Measurements from ENCODE around the gene RAB40C.

Gene RAB40C

DNA sequence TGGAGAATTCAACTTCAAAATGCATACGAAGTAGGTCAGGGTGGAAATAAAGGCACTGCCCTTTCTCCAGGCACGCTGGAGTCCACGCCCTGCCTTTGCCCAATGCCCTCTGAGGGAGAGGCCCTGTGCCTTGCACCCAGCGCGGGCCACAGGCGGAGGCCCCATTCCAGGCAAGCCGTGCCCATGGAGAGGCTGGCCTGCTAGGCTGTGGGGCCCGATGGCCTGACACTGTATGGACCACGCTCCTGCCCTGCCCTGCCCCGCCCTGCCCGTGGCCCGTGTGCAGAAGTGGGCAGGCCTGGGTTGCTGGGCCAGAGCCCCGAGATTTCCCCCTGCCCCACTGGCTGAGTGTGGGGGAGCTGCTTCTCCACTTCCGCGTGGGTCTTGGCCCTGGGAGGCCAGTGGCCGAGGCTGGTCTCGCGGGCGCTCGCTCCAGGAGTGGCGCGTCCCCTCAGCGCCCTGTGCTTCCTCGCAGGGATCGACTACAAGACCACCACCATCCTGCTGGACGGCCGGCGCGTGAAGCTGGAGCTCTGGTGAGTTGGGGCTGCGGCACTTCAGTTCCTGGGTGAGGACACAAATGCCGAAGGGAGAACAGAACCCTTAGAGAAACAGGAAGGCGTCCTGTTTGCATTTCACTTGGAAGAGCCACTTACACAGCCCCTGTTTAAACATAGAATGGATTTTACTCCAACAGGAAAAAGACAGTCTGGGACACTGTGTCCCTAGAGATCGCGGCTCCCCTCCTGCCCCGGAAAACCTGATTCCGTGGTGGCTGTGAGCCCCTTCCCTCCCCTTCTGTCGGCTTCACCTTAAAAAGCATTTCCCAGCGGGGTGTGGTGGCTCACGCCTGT is 27.1 kb downstream of the RAB40C start:
- no peak for DNase-seq (ENCODE audit: low spot score)

DNA sequence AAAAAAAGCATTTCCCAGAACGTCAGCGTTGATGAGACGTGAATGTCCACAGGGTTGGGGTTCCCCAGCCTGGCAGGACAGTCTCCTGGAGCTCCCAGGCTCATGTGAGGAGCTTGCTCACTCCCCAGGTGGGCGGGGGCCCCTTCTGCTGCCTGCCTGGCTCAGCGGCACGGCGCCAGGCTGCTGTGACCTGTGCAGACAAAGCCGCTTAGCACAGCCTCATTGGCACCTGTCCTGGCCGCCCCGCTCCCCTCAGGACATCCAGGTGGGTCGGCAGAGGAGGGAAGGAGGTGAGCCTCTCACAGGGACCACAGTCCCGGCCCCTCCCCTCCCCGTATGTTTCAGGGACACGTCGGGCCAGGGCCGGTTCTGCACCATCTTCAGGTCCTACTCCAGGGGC is 28.0 kb downstream of the RAB40C start:
- DNase-seq (ENCODE audit: low spot score), result no peak

- DNase-seq (ENCODE audit: low spot score), result no peak
Observed at GRCh38 chr16:619476-620100, 29.7 kb downstream of the RAB40C start.

GRCh38 chr16:620700-621525 is 31.0 kb downstream of the RAB40C start:
- DNase-seq (ENCODE audit: low spot score), result no peak

DNA sequence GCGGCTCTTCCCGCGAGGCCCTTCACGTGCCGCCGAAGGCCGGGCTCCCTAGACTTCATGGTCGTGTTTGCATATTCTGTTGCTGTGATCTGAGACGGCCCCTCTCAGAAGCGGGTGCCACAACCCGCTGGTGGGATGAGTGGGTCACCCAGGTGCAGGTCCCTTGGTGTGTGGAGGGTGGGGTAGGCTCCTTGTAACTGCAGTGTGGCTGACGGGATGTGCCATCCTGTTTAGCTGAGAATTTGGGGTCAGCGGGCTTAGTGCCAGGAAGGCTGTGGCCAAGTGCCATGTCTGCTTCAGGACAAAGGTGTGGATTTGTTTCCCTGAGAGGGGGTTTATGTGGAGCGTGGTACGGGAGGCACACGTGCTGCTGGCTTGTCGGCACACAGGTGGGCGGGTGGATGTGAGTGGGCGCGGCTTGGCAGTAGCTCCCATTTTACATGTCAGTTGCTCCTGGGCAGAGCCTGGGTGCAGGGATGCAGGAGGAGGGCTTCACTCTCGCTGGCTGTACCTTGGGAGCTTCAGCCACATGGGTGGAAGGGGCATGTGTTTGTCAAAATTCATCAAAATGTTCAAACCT is 31.8 kb downstream of the RAB40C start:
- no peak for DNase-seq (ENCODE audit: low spot score)

GRCh38 chr16:622920-623280 is 33.0 kb downstream of the RAB40C start:
- DNase-seq (ENCODE audit: low spot score), result no peak

GRCh38 chr16:624526-625070 is 34.7 kb downstream of the RAB40C start:
- no peak for DNase-seq (ENCODE audit: low spot score)

- DNase-seq (ENCODE audit: low spot score), result no peak
Observed at GRCh38 chr16:625117-625976, 35.5 kb downstream of the RAB40C start.

GRCh38 chr16:625977-626765 is 36.3 kb downstream of the RAB40C start:
- DNase-seq (ENCODE audit: low spot score), result no peak

- DNase-seq (ENCODE audit: low spot score), result peak; percentile 99
Observed at GRCh38 chr16:626787-627453, 37.1 kb downstream of the RAB40C start.

- no peak for DNase-seq (ENCODE audit: low spot score)
Observed at GRCh38 chr16:627454-628239, 37.8 kb downstream of the RAB40C start.

- no peak for DNase-seq (ENCODE audit: low spot score)
Observed at GRCh38 chr16:628321-629061, 38.6 kb downstream of the RAB40C start.

DNA sequence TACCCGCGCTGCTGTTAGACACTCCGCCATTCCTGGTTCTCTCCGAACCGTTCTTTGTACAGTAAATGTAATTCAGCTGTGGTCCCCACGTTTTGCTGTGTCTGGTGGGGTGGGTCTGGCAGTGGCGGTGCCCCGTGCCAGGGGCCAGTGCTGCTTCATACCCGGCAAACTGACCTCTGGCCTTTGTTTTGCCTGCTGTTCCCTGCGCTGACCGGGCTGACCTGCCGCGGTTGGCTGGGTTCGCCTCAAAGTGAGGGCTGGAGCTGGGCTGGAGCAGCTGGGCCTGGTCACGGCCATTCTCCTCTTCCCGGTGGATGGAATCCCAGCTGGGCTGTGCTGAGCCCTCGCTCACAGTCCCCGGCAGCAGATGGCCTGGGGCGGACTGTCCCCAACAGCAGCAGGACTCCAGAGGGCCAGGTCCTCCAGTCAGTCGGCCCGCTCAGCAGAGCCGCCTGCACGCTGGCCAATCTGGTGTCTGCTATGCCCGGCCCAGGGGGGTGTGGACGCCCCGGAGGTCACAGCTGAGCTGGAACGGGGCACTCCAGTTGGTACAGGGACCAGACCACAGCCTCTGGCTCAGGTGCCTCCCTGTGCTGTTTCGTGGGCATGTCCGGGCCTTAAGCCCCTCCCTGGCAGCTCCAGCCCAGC is 39.4 kb downstream of the RAB40C start:
- no peak for DNase-seq (ENCODE audit: low spot score)

DNA sequence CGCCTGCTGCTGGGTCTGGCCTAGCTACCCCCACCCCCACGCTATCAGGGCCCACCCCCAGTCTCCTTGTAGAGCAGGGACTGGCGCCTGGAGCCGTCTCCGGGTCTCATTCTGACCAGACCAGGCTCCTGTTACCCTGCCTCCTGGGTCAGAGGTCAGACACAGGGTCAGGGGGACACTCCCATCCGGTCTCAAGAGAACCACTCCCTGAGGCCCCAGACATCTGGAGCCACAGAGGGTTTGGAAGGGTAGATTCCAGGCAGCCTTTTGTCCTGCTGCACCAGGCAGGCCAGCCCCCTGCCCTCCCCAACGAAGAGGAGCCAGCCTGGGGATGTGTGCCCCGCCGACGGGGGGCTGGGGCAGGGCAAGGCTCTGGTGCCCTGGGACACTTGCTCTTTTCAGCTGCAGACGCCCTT is 40.0 kb downstream of the RAB40C start:
- DNase-seq (ENCODE audit: low spot score), result no peak

DNA sequence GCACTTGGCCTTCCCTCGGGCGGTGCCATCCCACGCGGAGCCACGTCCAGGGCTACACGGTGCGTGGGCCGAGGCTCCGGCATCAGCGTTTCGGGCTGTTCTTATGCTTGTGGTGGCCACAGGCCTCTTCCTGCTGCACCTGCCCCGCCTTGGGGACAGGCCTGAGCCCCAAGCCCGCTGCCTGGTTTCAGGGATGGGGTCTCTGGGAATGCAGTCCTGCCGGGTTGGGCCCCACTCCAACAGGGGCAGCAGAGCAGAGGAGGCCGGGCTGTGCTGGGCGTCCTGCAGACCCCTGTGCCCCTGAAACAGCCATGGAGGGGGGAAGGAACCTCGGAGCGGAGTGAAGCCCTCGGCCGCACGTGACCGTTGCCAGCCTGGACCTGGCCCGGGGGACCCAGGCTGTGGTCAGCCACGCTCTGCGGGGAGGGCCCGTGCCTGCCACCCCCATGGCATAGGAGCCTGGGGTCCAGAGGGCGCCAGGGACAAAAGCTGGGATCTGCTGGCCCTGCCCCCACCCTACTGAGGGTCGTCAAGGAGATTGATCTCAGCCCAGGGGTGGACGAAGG is 40.5 kb downstream of the RAB40C start:
- no peak for DNase-seq (ENCODE audit: low spot score)

- DNase-seq (ENCODE audit: low spot score), result no peak
Observed at GRCh38 chr16:630815-631405, 41.0 kb downstream of the RAB40C start, which contains the start of gene WFIKKN1. WFIKKN1 (plus strand) TSS chr16:630985; CDS start chr16:631254, 269 bp downstream.

GRCh38 chr16:631808-632358 is 42.0 kb downstream of the RAB40C start:
- DNase-seq (ENCODE audit: low spot score), result no peak
